IPS DF 4.7 (cell line): ENCODE measurements around the gene DYNC1H1.

Experiments used
- DNase-seq: peaks from one replicate; pipeline ENCODE4 v3.0.0-alpha.2; 2013; ENCODE audit warnings: low spot score; ENCODE audit errors: extremely low read depth

Gene DYNC1H1

GRCh38 chr14:102086972-102087761, 122.8 kb downstream of the DYNC1H1 start, which contains the start of gene HSP90AA1:
Gene HSP90AA1 (minus strand): TSS chr14:102087044. CDS start chr14:102086378, 666 bp downstream.
- no peak for DNase-seq

- no peak for DNase-seq
These were observed 123.3 kb downstream of the DYNC1H1 start for GRCh38 chr14:102087762-102088011.

- no peak for DNase-seq
These were observed 123.8 kb downstream of the DYNC1H1 start for GRCh38 chr14:102088012-102088792.

GRCh38 chr14:102089621-102090343, 125.4 kb downstream of the DYNC1H1 start:
- DNase-seq = no peak

- DNase-seq = no peak
These were observed 126.3 kb downstream of the DYNC1H1 start for GRCh38 chr14:102090713-102091112.

GRCh38 chr14:102092806-102093205, 128.4 kb downstream of the DYNC1H1 start:
- no peak for DNase-seq

GRCh38 chr14:102094101-102094500, 129.7 kb downstream of the DYNC1H1 start:
- DNase-seq = no peak

- no peak for DNase-seq
These were observed 131.0 kb downstream of the DYNC1H1 start for GRCh38 chr14:102095231-102095870.

GRCh38 chr14:102095871-102096568, 131.6 kb downstream of the DYNC1H1 start:
- no peak for DNase-seq

GRCh38 chr14:102096569-102097188, 132.3 kb downstream of the DYNC1H1 start:
- DNase-seq = no peak

GRCh38 chr14:102097441-102098135, 133.2 kb downstream of the DYNC1H1 start:
- DNase-seq = no peak

- no peak for DNase-seq
These were observed 138.8 kb downstream of the DYNC1H1 start for GRCh38 chr14:102103062-102103695.

- no peak for DNase-seq
These were observed 141.0 kb downstream of the DYNC1H1 start for GRCh38 chr14:102105369-102105768.
